ENCODE measurements around the gene ANKRD63. TPM values are rescaled to one million over a fixed set of nuclear protein-coding genes. Genes with fewer than 3 reads are reported as not detected.

Gene ANKRD63
- total and polyA plus RNA-seq, 9 of the 15 experiments (the other 6 are each of a cell fraction or from before 2014, with no cell fraction given): 1.3 to 2.0 (median 1.8) TPM; not detected in 6

- TF ChIP-seq GABPB1 (CRISPR knock-in tag; IDR thresholded peaks at IDR 0.05) (no peak; the same call in 1 of the 2 replicates), FOXA1 (IDR thresholded peaks at IDR 0.05; ENCODE audit: borderline replicate concordance) (no peak), DEAF1 (CRISPR knock-in tag; IDR thresholded peaks at IDR 0.05) (peak; percentile 97), RBM25 (IDR thresholded peaks at IDR 0.05; ENCODE audit: low read depth, low read length, severe bottlenecking) (peak; percentile 85), JUND (IDR thresholded peaks at IDR 0.05; ENCODE audit: borderline replicate concordance, low read depth, low read length) (peak; percentile 27; the same call in 1 of the 2 replicates), JUND (tag; IDR thresholded peaks at IDR 0.05; ENCODE audit: borderline replicate concordance, low read depth, low read length) (no peak; the same call in 2 of the 3 replicates), MAFG (tag; conservative IDR thresholded peaks at IDR 0.05) (no peak), ATF7 (IDR thresholded peaks at IDR 0.05) (0 out of 2 replicates have a peak, but pooled peaks have one; percentile 13), CXXC5 (CRISPR knock-in tag; IDR thresholded peaks at IDR 0.05) (peak; percentile 21; the same call in 1 of the 2 replicates), SMC3 (conservative IDR thresholded peaks at IDR 0.05; ENCODE audit: insufficient read depth, low read depth, low read length) (peak; percentile 94), ARID2 (IDR thresholded peaks at IDR 0.05) (peak; percentile 92), CHD4 (IDR thresholded peaks at IDR 0.05; ENCODE audit: insufficient read depth, insufficient replicate concordance, low read depth, low read length, poor library complexity, severe bottlenecking) (peak; percentile 83), YY1 (IDR thresholded peaks at IDR 0.05; ENCODE audit: borderline replicate concordance in 1 of 3, control insufficient read depth in 1 of 3, extremely low read depth in 1 of 3, insufficient read depth in 3 of 3, insufficient read length in 1 of 3, insufficient replicate concordance in 2 of 3, low read depth in 1 of 3, low read length in 2 of 3) (peak in 1 of 3 experiments; percentile 27), TCFL5 (CRISPR knock-in tag; conservative IDR thresholded peaks at IDR 0.05) (no peak), BCOR (IDR thresholded peaks at IDR 0.05) (peak; percentile 84), RB1 (IDR thresholded peaks at IDR 0.05; ENCODE audit: low read depth) (0 out of 2 replicates have a peak, but pooled peaks have one; percentile 32), MYNN (IDR thresholded peaks at IDR 0.05) (peak; percentile 81), MYNN (CRISPR knock-in tag; IDR thresholded peaks at IDR 0.05) (no peak), ZNF324 (CRISPR knock-in tag; IDR thresholded peaks at IDR 0.05) (no peak), SP1 (CRISPR knock-in tag; IDR thresholded peaks at IDR 0.05) (peak; percentile 32; the same call in 1 of the 2 replicates), POLR2A (conservative IDR thresholded peaks at IDR 0.05) (no peak), STAG1 (CRISPR knock-in tag; IDR thresholded peaks at IDR 0.05; ENCODE audit: borderline replicate concordance) (peak; percentile 71; the same call in 1 of the 2 replicates), TEAD4 (IDR thresholded peaks at IDR 0.05; ENCODE audit: low read length) (no peak), TEAD4 (CRISPR knock-in tag; IDR thresholded peaks at IDR 0.05; ENCODE audit: borderline replicate concordance) (no peak)
- TF ChIP-seq, protein P1, sequence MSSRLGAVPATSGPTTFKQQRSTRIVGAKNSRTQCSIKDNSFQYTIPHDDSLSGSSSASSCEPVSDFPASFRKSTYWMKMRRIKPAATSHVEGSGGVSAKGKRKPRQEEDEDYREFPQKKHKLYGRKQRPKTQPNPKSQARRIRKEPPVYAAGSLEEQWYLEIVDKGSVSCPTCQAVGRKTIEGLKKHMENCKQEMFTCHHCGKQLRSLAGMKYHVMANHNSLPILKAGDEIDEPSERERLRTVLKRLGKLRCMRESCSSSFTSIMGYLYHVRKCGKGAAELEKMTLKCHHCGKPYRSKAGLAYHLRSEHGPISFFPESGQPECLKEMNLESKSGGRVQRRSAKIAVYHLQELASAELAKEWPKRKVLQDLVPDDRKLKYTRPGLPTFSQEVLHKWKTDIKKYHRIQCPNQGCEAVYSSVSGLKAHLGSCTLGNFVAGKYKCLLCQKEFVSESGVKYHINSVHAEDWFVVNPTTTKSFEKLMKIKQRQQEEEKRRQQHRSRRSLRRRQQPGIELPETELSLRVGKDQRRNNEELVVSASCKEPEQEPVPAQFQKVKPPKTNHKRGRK (tag; IDR thresholded peaks at IDR 0.05): no peak
Observed at GRCh38 chr15:40310001-40310959, 27.4 kb upstream of the ANKRD63 start (continued).

All from K562 (cell line).